Neuronal stem cell (in vitro differentiated cells): ENCODE measurements around the gene ALKBH3.

Experiments
- DNase-seq: peaks from one replicate; pipeline ENCODE4 v3.0.0-alpha.2; 2013; ENCODE audit warnings: low spot score
- H2AFZ ChIP-seq: one replicate; pipeline ENCODE4 v1.6.1; 2013; ENCODE audit warnings: mild to moderate bottlenecking, low read length, inconsistent platforms
- H2AK5ac ChIP-seq: 2 replicates; pipeline ENCODE4 v1.6.1; 2013; ENCODE audit warnings: low read depth, mild to moderate bottlenecking, inconsistent platforms, low read length, moderate library complexity, mixed read lengths
- H2BK120ac ChIP-seq: 2 replicates; pipeline ENCODE4 v1.6.1; 2013; ENCODE audit warnings: low read depth, mild to moderate bottlenecking, inconsistent platforms, low read length, moderate library complexity, mixed read lengths
- H2BK12ac ChIP-seq: one replicate; pipeline ENCODE4 v1.6.1; 2013; ENCODE audit warnings: low read length, inconsistent platforms
- H2BK15ac ChIP-seq: 2 replicates; pipeline ENCODE4 v1.6.1; 2013; ENCODE audit warnings: mild to moderate bottlenecking, low read length, inconsistent platforms, mixed read lengths
- H2BK5ac ChIP-seq: one replicate; pipeline ENCODE4 v1.6.1; 2013; ENCODE audit warnings: inconsistent platforms, mild to moderate bottlenecking, low read length, moderate library complexity
- H3K14ac ChIP-seq: one replicate; pipeline ENCODE4 v1.6.1; 2013; ENCODE audit warnings: low read length, inconsistent platforms
- H3K18ac ChIP-seq: 2 replicates; pipeline ENCODE4 v1.6.1; 2013; ENCODE audit warnings: low read length, inconsistent platforms
- H3K23ac ChIP-seq: 2 replicates; pipeline ENCODE4 v1.6.1; 2013; ENCODE audit warnings: low read depth, mild to moderate bottlenecking, mixed read lengths, low read length, inconsistent platforms; ENCODE audit not compliant: poor library complexity
- H3K27ac ChIP-seq: replicated peaks from 3 replicates; pipeline ENCODE4 v1.5.1; 2013; ENCODE audit warnings: low read length, inconsistent platforms
- H3K27me3 ChIP-seq, 3 experiments: 2 replicates each; pipeline ENCODE4 v1.6.1; 2013; ENCODE audit warnings: low read length in 3 of 3, mild to moderate bottlenecking in 2 of 3, inconsistent platforms in 1 of 3, low read depth in 1 of 3, mixed read lengths in 1 of 3, moderate library complexity in 1 of 3; ENCODE audit not compliant: control insufficient read depth in 3 of 3, insufficient read depth in 3 of 3
- H3K36me3 ChIP-seq, 2 donors: replicated peaks in 1 of 2; 2 replicates each; pipeline ENCODE4 v1.6.1; 2013; ENCODE audit warnings: low read length in 2 of 2; ENCODE audit not compliant: control insufficient read depth in 2 of 2, insufficient read depth in 2 of 2
- H3K4ac ChIP-seq: 2 replicates; pipeline ENCODE4 v1.6.1; 2013; ENCODE audit warnings: inconsistent platforms, mild to moderate bottlenecking, low read length, moderate library complexity
- H3K4me1 ChIP-seq, 2 donors: 1 replicate in 1 of 2; 2 replicates in 1 of 2; pipeline ENCODE4 v1.6.1; 2013; ENCODE audit warnings: low read length in 2 of 2, low read depth in 1 of 2; ENCODE audit not compliant: control insufficient read depth in 2 of 2, insufficient read depth in 1 of 2
- H3K4me2 ChIP-seq: one replicate; pipeline ENCODE4 v1.6.1; 2013; ENCODE audit warnings: mild to moderate bottlenecking, low read length, inconsistent platforms; ENCODE audit not compliant: insufficient read depth, poor library complexity, severe bottlenecking
- H3K4me3 ChIP-seq, 2 donors: 2 replicates each; pipeline ENCODE4 v1.5.1; 2013; ENCODE audit warnings: low read length in 2 of 2, mild to moderate bottlenecking in 2 of 2, inconsistent platforms in 1 of 2, moderate library complexity in 1 of 2
- H3K79me1 ChIP-seq: one replicate; pipeline ENCODE4 v1.6.1; 2013; ENCODE audit warnings: low read depth, mild to moderate bottlenecking, inconsistent platforms, low read length, moderate library complexity
- H3K9ac ChIP-seq: one replicate; pipeline ENCODE4 v1.6.1; 2013; ENCODE audit warnings: mild to moderate bottlenecking, low read depth, low read length, inconsistent platforms; ENCODE audit not compliant: poor library complexity
- H3K9me3 ChIP-seq, 2 donors: replicated peaks in 1 of 2; 2 replicates each; pipeline versions ENCODE3 to v1.6.1; 2013; ENCODE audit warnings: low read length in 2 of 2, mild to moderate bottlenecking in 2 of 2, inconsistent platforms in 1 of 2, low read depth in 1 of 2, mixed read lengths in 1 of 2, moderate library complexity in 1 of 2; ENCODE audit not compliant: control insufficient read depth in 2 of 2, insufficient read depth in 1 of 2
- H4K8ac ChIP-seq: one replicate; pipeline ENCODE4 v1.6.1; 2013; ENCODE audit warnings: low read depth, mild to moderate bottlenecking, inconsistent platforms, low read length, moderate library complexity
- H4K91ac ChIP-seq: one replicate; pipeline ENCODE4 v1.6.1; 2013; ENCODE audit warnings: low read length, low read depth, mild to moderate bottlenecking, inconsistent platforms; ENCODE audit not compliant: poor library complexity
- WGBS, 2 donors: extraction: QIAGEN DNeasy Blood & Tissue Kit; methylation state at CpG; one replicate each; pipeline ENCODE4 v1.1.7; 2013; ENCODE audit warnings: missing lambda C conversion rate in 2 of 2, mixed read lengths in 1 of 2; ENCODE audit not compliant: insufficient read length in 2 of 2, insufficient replicate concordance in 1 of 2; ENCODE audit errors: extremely low coverage in 2 of 2; 5-methylcytosine and 5-hydroxymethylcytosine counted together

Gene ALKBH3

GRCh38 chr11:43955381-43956118, 74.9 kb downstream of the ALKBH3 start:
- Histone ChIP-seq H4K8ac (no peak overlapping the region), H3K4me1 (no peaks in the 10 kb centered on the region), H2BK120ac (no peak overlapping the region), H3K4ac (no peak overlapping the region), H3K79me1 (no peaks in the 10 kb centered on the region), H3K36me3 (no peaks in the 10 kb centered on the region), H2BK12ac (no peak overlapping the region), H3K14ac (no peak overlapping the region), H3K27me3 (peaks cover 0 to 10% (median 0%) of the 10 kb centered on the region in 3 experiments), H2AFZ (no peak overlapping the region), H3K9me3 (no peaks in the 10 kb centered on the region), H3K23ac (no peak overlapping the region), H2AK5ac (no peak overlapping the region), H2BK5ac (no peak overlapping the region), H4K91ac (no peak overlapping the region), H2BK15ac (no peak overlapping the region), H3K18ac (no peak overlapping the region), H3K27ac (no peak overlapping the region), H3K4me2 (no peak overlapping the region), H3K9ac (no peak overlapping the region), H3K4me3 (no peak overlapping the region)
- DNase-seq: no peak
- WGBS, 2 donors: no CpG with 5 or more reads among the region's 5 CpGs

- H4K91ac ChIP-seq: no peak overlapping the region
- no peak overlapping the region for H4K8ac ChIP-seq
- no peak overlapping the region for H3K9ac ChIP-seq
- H3K9me3 ChIP-seq: no peaks in the 10 kb centered on the region
- no peak overlapping the region for H2BK120ac ChIP-seq
- H2AK5ac ChIP-seq: no peak overlapping the region
- no peak overlapping the region for H2AFZ ChIP-seq
- H3K14ac ChIP-seq: no peak overlapping the region
- H3K4me3 ChIP-seq: no peak overlapping the region
- H2BK5ac ChIP-seq: no peak overlapping the region
- H3K23ac ChIP-seq: no peak overlapping the region
- DNase-seq: no peak
- H2BK15ac ChIP-seq: no peak overlapping the region
- H3K4ac ChIP-seq: no peak overlapping the region
- no peak overlapping the region for H3K27ac ChIP-seq
- H3K4me2 ChIP-seq: no peak overlapping the region
- H3K79me1 ChIP-seq: no peaks in the 10 kb centered on the region
- peaks cover 0 to 16% (median 2%) of the 10 kb centered on the region in 3 experiments for H3K27me3 ChIP-seq
- no peaks in the 10 kb centered on the region for H3K4me1 ChIP-seq
- no peaks in the 10 kb centered on the region for H3K36me3 ChIP-seq
- no peak overlapping the region for H3K18ac ChIP-seq
- no peak overlapping the region for H2BK12ac ChIP-seq
- no CpG with 5 or more reads among the region's 4 CpGs for WGBS, 2 donors
Observed at GRCh38 chr11:43957571-43957970, 76.9 kb downstream of the ALKBH3 start.

GRCh38 chr11:43959321-43959995, 78.8 kb downstream of the ALKBH3 start:
- DNase-seq: no peak

More at GRCh38 chr11:43959321-43959995, 78.8 kb downstream of the ALKBH3 start:
- Histone ChIP-seq H3K23ac (no peak overlapping the region), H2BK5ac (no peak overlapping the region), H3K27ac (no peak overlapping the region), H4K91ac (no peak overlapping the region), H3K18ac (no peak overlapping the region), H3K4ac (no peak overlapping the region), H3K4me1 (no peaks in the 10 kb centered on the region), H3K27me3 (peaks cover 0 to 24% (median 2%) of the 10 kb centered on the region in 3 experiments), H3K9ac (no peak overlapping the region), H2AK5ac (no peak overlapping the region), H3K14ac (no peak overlapping the region), H3K79me1 (no peaks in the 10 kb centered on the region), H3K4me3 (no peak overlapping the region), H3K36me3 (no peaks in the 10 kb centered on the region), H3K9me3 (no peaks in the 10 kb centered on the region), H2AFZ (no peak overlapping the region), H2BK15ac (no peak overlapping the region), H3K4me2 (no peak overlapping the region), H2BK12ac (no peak overlapping the region), H2BK120ac (no peak overlapping the region), H4K8ac (no peak overlapping the region)
- no CpG with 5 or more reads among the region's 6 CpGs for WGBS, 2 donors
